ENCODE measurements around the gene PLEKHA5. TPM values are rescaled to one million over a fixed set of nuclear protein-coding genes. Genes with fewer than 3 reads are reported as not detected.

The PLEKHA5 gene
- total RNA-seq, 2 donors from 2014 or later = 53.2 to 59.4 TPM

GRCh38 chr12:19312637-19313036, 183.1 kb downstream of the PLEKHA5 start:
- DNase-seq (ENCODE audit: low spot score) = no peak
- Histone ChIP-seq H3K4me3 (no peak overlapping the region), H3K9me3 (no peaks in the 10 kb centered on the region), H3K27me3 (no peaks in the 10 kb centered on the region), H3K27ac (no peak overlapping the region), H3K36me3 (no peaks in the 10 kb centered on the region), H3K4me1 (no peaks in the 10 kb centered on the region)
- TF ChIP-seq CTCF (IDR thresholded peaks at IDR 0.05) = no peak

- Histone ChIP-seq H3K4me3 (no peak overlapping the region), H3K9me3 (no peaks in the 10 kb centered on the region), H3K4me1 (no peaks in the 10 kb centered on the region), H3K27ac (no peak overlapping the region), H3K36me3 (no peaks in the 10 kb centered on the region), H3K27me3 (no peaks in the 10 kb centered on the region)
- no peak for TF ChIP-seq CTCF (IDR thresholded peaks at IDR 0.05)
- DNase-seq (ENCODE audit: low spot score) = no peak
Observed at GRCh38 chr12:19316425-19316824, 186.9 kb downstream of the PLEKHA5 start.

GRCh38 chr12:19322376-19322775, 192.8 kb downstream of the PLEKHA5 start:
- Histone ChIP-seq H3K9me3 (no peaks in the 10 kb centered on the region), H3K4me3 (no peak overlapping the region), H3K27ac (peak overlapping the region in 1 of 2 donors; percentile 13), H3K27me3 (no peaks in the 10 kb centered on the region), H3K4me1 (no peaks in the 10 kb centered on the region), H3K36me3 (peaks cover 15% of the 10 kb centered on the region)
- no peak for TF ChIP-seq CTCF (IDR thresholded peaks at IDR 0.05)
- no peak for DNase-seq (ENCODE audit: low spot score)

- no peaks in the 10 kb centered on the region for H3K27me3 ChIP-seq
- H3K36me3 ChIP-seq = peaks cover 15% of the 10 kb centered on the region
- no peak overlapping the region for H3K27ac ChIP-seq
- no peak overlapping the region for H3K4me3 ChIP-seq
- H3K9me3 ChIP-seq = no peaks in the 10 kb centered on the region
- DNase-seq (ENCODE audit: low spot score) = no peak
- TF ChIP-seq CTCF (IDR thresholded peaks at IDR 0.05) = no peak
- no peaks in the 10 kb centered on the region for H3K4me1 ChIP-seq
Observed at GRCh38 chr12:19323805-19324204, 194.3 kb downstream of the PLEKHA5 start.

GRCh38 chr12:19326102-19326501, 196.6 kb downstream of the PLEKHA5 start:
- Histone ChIP-seq H3K27me3 (no peaks in the 10 kb centered on the region), H3K4me1 (no peaks in the 10 kb centered on the region), H3K36me3 (peaks cover 15% of the 10 kb centered on the region), H3K4me3 (no peak overlapping the region), H3K27ac (no peak overlapping the region), H3K9me3 (no peaks in the 10 kb centered on the region)
- TF ChIP-seq CTCF (IDR thresholded peaks at IDR 0.05) = no peak
- DNase-seq (ENCODE audit: low spot score) = no peak

- H3K4me1 ChIP-seq = no peaks in the 10 kb centered on the region
- no peak for TF ChIP-seq CTCF (IDR thresholded peaks at IDR 0.05)
- no peaks in the 10 kb centered on the region for H3K9me3 ChIP-seq
- no peak for DNase-seq (ENCODE audit: low spot score)
- H3K27me3 ChIP-seq = no peaks in the 10 kb centered on the region
- H3K4me3 ChIP-seq = no peak overlapping the region
- no peak overlapping the region for H3K27ac ChIP-seq
- H3K36me3 ChIP-seq = peaks cover 44% of the 10 kb centered on the region
Observed at GRCh38 chr12:19332196-19332595, 202.7 kb downstream of the PLEKHA5 start.

Measured in right atrium auricular region (tissue), 2 donors.